Measurements from ENCODE around the gene UTS2B. TPM values are rescaled to one million over a fixed set of nuclear protein-coding genes. Genes with fewer than 3 reads are reported as not detected.

Gene UTS2B
- total and polyA plus RNA-seq, 9 of the 15 experiments (the other 6 are each of a cell fraction or from before 2014, with no cell fraction given): 0.06 TPM; not detected in 8

- TF ChIP-seq RB1 (IDR thresholded peaks at IDR 0.05; ENCODE audit: low read depth) (no peak), CEBPG (CRISPR knock-in tag; IDR thresholded peaks at IDR 0.05) (no peak), CEBPG (tag; conservative IDR thresholded peaks at IDR 0.05 in 1 of 2, IDR thresholded peaks at IDR 0.05 in 1 of 2) (peak; percentile 34 to 73; a peak in 2 of 4 replicates), ZNF23 (CRISPR knock-in tag; IDR thresholded peaks at IDR 0.05) (no peak), RNF2 (IDR thresholded peaks at IDR 0.05) (no peak), CEBPB (tag; IDR thresholded peaks at IDR 0.05) (peak; percentile 55), ZNF764 (CRISPR knock-in tag; IDR thresholded peaks at IDR 0.05; ENCODE audit: low read depth) (no peak), KAT8 (IDR thresholded peaks at IDR 0.05; ENCODE audit: low read depth) (no peak), MEIS2 (IDR thresholded peaks at IDR 0.05; ENCODE audit: partially characterized antibody) (peak; percentile 27), TAL1 (IDR thresholded peaks at IDR 0.05) (no peak), PHF21A (IDR thresholded peaks at IDR 0.05; ENCODE audit: borderline replicate concordance, low read depth) (no peak), SRSF3 (IDR thresholded peaks at IDR 0.05; ENCODE audit: insufficient read depth, low read length) (no peak), ZNF224 (CRISPR knock-in tag; IDR thresholded peaks at IDR 0.05) (no peak), THRA (IDR thresholded peaks at IDR 0.05) (no peak), ATF7 (IDR thresholded peaks at IDR 0.05) (no peak), PHF8 (IDR thresholded peaks at IDR 0.05; ENCODE audit: borderline replicate concordance, low read length) (no peak)
- TF ChIP-seq, protein P1, sequence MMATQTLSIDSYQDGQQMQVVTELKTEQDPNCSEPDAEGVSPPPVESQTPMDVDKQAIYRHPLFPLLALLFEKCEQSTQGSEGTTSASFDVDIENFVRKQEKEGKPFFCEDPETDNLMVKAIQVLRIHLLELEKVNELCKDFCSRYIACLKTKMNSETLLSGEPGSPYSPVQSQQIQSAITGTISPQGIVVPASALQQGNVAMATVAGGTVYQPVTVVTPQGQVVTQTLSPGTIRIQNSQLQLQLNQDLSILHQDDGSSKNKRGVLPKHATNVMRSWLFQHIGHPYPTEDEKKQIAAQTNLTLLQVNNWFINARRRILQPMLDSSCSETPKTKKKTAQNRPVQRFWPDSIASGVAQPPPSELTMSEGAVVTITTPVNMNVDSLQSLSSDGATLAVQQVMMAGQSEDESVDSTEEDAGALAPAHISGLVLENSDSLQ (IDR thresholded peaks at IDR 0.05): 0 out of 2 replicates have a peak, but pooled peaks have one; percentile 19
- TF ChIP-seq, protein P2, sequence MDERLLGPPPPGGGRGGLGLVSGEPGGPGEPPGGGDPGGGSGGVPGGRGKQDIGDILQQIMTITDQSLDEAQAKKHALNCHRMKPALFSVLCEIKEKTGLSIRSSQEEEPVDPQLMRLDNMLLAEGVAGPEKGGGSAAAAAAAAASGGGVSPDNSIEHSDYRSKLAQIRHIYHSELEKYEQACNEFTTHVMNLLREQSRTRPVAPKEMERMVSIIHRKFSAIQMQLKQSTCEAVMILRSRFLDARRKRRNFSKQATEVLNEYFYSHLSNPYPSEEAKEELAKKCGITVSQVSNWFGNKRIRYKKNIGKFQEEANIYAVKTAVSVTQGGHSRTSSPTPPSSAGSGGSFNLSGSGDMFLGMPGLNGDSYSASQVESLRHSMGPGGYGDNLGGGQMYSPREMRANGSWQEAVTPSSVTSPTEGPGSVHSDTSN (CRISPR knock-in tag; IDR thresholded peaks at IDR 0.05; ENCODE audit: low read depth): no peak
- TF ChIP-seq, protein P2 (tag; conservative IDR thresholded peaks at IDR 0.05; ENCODE audit: low read depth): peak; percentile 36
These were observed 39.9 kb downstream of the UTS2B start (continued) for GRCh38 chr3:191290311-191291025.

All from K562 (cell line).